ENCODE measurements around the gene DRG2.

The DRG2 gene

DNA sequence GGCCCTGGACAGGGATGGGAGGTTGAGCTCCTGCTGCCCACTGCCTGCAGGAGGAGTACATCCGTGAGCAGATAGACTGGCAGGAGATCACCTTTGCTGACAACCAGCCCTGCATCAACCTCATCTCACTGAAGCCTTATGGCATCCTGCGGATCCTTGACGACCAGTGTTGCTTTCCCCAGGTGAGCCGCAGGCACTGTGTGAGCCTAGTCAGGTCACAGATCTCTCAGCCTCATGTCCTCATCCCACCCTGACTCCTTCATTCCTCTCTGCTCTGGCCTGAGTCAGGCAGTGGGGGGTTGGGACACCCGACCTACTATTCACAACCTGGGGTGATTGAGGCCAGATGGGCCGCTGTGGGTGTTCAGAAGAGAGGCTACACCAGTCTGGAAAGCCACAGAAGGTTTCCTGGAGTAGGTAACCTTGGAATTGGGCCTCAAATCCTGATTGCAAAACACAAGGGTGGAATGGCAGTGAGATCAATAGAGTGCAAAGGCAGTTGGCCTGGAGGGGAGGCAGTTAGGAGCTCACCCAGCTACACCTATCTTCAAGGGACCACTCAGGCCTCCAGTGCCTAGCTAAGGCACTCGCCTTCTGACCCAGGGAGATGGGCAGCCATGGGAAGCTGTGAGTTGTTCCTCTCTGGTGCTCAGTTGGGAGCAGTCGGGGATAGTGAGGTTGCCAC lies 50.5 kb downstream of the DRG2 start:
- DNase-seq = no peak
- TF ChIP-seq POLR2A (IDR thresholded peaks at IDR 0.05; ENCODE audit: low read length) (no peak), GATA1 (IDR thresholded peaks at IDR 0.05; ENCODE audit: low read depth, low read length) (no peak)

DNA sequence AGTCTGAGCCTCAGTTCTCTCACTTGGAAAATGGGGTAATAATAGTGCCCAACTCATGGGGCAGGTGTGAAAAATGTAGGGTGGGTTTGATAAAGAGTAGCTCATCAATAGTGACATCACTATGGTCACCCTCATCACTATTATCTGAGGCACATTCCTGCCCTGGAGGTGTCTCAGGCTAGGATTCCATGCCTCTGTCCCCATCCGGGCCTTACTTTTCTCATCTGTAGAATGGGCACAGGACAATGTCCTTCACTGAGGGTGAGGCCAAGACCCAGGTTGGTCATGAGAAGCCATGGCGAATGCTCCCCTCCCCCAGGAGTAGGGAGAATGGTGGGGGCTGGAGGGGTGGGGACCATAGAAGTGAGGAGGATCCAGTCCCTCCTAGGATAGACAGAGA lies 51.3 kb downstream of the DRG2 start:
- TF ChIP-seq POLR2A (IDR thresholded peaks at IDR 0.05; ENCODE audit: low read length) = no peak
- TF ChIP-seq GATA1 (IDR thresholded peaks at IDR 0.05; ENCODE audit: low read depth, low read length) = no peak
- no peak for DNase-seq

DNA sequence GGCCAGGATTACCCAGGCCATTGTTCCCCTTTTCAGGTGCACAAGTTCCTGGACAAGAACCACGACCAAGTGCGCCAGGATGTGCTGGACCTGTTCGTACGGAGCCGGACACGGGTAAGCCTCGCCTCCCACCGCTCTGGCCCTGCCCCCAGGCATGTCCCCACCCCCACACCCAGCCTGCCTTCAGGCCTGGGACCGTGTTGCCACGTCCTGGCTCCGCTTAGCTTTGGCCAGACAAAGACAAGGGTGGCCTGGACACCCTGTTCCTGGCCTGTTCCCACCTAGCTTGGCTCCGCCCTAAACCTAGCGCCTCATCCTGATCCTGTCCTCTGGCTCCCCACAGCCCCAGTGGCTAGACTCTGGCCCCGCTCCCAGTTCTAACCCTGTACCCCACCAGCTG lies 51.8 kb downstream of the DRG2 start:
- no peak for DNase-seq
- no peak for TF ChIP-seq GATA1 (IDR thresholded peaks at IDR 0.05; ENCODE audit: low read depth, low read length)

DNA sequence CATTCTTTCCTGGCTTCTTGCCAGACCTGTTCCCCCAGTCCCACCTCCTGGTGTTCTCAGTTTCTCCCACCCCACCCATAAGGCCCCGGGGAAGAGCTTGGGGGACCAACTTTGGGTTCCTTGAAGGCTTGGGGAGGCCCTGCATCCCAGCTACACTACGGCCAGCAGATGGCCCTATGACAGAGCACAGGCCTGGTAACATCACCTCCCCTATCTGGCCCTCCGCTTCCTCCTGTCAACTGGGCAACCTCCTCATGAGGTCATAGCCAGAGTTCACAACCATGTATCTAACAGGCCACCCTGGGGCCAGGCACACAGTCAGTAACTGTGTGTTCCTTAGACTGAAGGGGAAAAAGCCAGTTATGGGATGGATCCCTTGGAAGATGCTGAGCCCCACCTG lies 52.2 kb downstream of the DRG2 start:
- DNase-seq = peak; percentile 23 to 33

DNA sequence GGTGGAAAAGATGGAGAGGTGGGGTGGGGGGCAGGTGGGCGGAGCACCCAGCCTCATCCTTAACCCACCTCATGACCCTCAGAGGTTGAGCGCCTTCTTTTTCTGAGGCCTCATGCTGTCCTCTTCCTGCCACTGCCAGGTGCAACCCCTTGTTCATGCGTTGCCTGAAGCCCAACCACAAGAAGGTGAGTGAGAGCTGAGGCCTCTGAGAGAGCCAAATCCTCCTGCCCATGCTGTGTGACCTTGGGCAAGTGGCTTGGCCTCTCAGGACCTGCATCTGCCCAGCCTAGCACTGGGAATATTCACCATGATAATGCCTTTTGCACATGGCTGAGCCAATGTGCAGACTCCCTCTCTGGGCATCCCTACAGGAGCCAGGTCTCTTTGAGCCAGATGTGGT lies 52.9 kb downstream of the DRG2 start:
- TF ChIP-seq POLR2A (IDR thresholded peaks at IDR 0.05; ENCODE audit: low read length) (no peak), GATA1 (IDR thresholded peaks at IDR 0.05; ENCODE audit: low read depth, low read length) (no peak)
- no peak for DNase-seq

More for the DNA sequence above, 52.2 kb downstream of the DRG2 start:
- TF ChIP-seq POLR2A (IDR thresholded peaks at IDR 0.05; ENCODE audit: low read length) = no peak

DNA sequence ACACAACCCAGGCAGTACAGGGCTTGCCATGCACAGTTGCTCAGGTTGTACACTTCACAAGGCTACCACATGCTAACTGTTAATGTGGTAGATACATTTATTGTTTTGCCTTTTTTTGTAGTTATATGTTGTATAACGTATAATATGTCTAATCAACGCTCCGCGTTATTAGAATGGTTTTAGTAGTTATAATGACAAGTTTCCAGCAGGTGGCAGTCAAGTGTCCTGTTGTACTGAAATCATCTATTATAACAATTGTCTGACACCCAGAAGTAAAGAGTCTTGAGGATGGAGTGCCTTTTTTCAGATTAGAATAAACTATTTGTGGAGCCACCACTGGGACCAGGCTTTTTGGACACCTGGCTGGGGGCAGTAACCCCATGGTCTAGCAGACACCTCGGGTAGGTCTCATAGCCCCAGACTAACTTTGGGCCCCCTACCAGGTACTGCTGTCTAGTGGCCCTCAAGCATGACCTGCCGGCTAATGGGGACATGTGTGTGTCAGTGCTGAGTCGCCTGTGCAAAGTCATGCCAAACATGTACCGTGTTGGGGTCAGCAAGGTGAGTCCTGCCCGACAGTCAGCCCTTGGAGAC lies 53.6 kb downstream of the DRG2 start:
- peak; percentile 54 to 75 for DNase-seq
- TF ChIP-seq POLR2A (IDR thresholded peaks at IDR 0.05; ENCODE audit: low read length) (no peak), GATA1 (IDR thresholded peaks at IDR 0.05; ENCODE audit: low read depth, low read length) (no peak)

DNA sequence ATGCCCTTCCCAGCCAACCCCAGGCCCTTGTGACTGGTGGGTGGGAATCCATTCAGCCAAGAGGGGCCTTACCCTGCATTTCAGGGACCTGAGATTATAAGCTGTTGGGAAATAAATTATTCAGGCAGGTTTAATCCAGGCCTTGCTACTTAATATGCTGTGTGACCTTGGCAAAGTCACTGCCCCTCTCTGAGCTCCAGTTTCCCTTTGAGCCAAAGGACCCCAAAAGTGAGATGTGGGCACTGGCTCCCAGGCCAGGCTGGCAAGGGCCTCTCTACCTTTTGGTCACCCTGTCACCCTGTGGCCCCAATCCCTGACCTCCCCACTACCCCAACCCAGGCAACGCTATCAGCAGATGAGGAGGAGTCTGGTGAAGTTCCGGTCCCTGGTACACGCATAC lies 54.7 kb downstream of the DRG2 start:
- TF ChIP-seq POLR2A (IDR thresholded peaks at IDR 0.05; ENCODE audit: low read length) (no peak), GATA1 (IDR thresholded peaks at IDR 0.05; ENCODE audit: low read depth, low read length) (no peak)

DNA sequence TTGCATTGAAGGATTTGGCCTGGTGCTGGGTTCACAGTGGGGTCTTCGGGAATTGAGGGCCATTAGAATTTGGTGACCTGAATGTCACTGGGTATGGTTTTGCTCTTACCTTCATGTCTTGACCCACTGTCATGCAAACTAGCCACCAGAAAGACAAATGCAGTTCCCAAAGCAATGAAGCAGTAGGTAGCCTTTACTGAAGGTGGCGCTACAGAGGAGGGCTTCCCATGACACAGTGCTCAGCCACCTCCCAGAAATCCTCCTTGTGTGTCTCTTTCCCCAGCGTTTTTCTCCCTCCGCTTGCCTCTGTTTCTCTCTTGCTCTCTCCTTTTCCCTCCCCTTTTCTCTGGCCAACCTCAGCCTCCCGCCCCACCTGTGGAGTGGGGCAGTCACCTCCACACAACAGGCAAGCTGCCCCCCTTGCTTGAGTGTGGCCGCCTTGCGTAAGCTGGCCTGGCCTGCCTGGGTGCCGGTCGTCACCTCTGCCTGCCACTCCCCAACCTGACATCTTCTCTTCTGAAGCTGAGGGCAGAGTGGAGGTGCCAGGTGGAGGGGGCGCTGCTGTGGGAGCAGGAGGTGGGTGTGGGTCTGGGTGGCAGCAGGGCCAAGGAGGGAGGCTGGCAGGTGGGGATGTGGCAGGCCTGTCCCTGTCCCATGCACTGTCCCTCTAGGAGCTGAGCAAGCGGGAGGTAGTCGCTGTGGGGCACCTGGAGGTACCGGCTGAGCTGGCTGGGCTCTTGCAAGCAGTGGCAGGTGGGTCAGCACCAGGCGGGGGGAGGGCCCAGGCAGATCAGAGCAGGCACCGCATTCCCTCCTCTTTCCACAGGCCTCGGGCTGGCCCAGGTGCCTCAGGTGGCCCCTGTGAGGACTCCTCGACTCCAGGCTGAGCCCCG lies 55.5 kb downstream of the DRG2 start:
- no peak for TF ChIP-seq GATA1 (IDR thresholded peaks at IDR 0.05; ENCODE audit: low read depth, low read length)
- TF ChIP-seq POLR2A (IDR thresholded peaks at IDR 0.05; ENCODE audit: low read length) = no peak
- DNase-seq = peak; percentile 35 to 41

More for the DNA sequence above, 54.7 kb downstream of the DRG2 start:
- DNase-seq = no peak

DNA sequence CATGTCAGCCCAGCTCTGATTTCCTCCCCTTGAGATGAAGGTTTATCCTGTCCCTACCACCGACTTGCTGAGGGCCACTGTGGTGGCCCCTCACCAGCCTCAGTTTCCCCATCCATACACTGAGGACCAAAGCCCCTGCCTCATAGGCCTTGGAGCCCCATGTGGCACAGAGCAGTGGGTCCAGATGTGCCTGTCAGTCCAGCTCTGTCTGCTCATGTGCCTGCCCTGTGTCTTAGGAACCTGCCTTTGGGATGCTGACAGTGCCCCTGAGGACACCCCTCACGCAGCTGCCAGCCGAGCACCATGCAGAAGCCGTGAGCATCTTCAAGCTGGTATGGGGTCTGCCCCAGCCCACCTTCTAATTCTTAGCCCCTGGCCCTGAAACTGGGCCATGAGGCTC lies 56.5 kb downstream of the DRG2 start:
- TF ChIP-seq GATA1 (IDR thresholded peaks at IDR 0.05; ENCODE audit: low read depth, low read length) (no peak), POLR2A (IDR thresholded peaks at IDR 0.05; ENCODE audit: low read length) (no peak)
- no peak for DNase-seq

DNA sequence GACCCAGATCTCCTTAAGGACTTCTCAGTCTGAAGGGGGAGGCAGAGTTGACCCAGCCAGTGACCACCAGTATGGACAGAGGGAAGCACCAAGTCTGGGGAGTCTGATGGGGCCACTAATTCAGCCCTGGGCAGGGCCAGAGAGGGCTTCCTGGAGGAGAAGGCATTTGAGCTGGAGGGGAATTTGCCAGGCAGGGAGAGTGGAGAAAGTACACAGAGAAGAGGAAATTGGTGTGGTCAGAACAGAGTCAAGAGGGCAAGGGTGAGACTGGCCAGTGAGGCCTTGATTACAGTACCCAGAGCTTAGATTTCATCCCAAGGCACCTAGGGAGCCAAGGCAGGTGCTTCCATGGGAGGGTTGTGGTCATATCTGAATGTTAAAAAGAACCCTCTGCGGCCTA lies 57.1 kb downstream of the DRG2 start:
- no peak for TF ChIP-seq GATA1 (IDR thresholded peaks at IDR 0.05; ENCODE audit: low read depth, low read length)
- DNase-seq = no peak

DNA sequence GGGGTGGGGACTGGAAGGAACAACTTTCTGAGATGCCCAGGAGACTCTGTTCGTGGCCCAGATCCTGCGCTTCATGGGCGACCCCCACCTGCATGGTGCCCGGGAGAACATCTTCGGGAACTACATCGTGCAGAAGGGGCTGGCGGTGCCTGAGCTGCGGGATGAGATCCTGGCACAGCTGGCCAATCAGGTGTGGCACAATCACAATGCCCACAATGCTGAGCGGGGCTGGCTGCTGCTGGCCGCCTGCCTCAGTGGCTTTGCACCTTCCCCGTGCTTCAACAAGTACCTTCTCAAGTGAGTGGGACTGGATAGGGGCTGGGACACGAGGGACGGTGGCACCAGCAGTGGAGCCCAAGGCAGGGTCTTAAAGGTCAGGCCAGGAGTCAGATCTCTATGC lies 58.1 kb downstream of the DRG2 start:
- DNase-seq = no peak
- TF ChIP-seq POLR2A (IDR thresholded peaks at IDR 0.05; ENCODE audit: low read length) = no peak
- TF ChIP-seq GATA1 (IDR thresholded peaks at IDR 0.05; ENCODE audit: low read depth, low read length) = no peak

DNA sequence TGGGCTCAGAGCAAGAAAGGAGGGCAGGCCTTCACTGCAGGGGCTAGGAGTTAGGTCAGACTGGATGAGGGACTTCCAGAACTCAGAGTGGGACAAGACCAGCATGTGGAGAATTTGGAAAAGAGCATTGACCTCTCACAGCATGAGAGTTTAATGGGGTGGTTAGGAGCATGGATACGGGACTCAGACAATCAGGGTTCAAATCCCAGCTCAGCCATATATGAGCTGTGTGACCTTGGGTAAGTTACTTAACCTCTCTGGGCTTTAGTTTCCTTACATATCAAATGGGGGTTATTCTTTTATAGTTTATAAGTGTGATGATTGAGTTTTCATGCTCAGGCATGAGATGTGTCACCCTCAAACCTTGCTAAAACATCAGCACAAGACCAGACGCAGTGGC lies 58.5 kb downstream of the DRG2 start:
- TF ChIP-seq POLR2A (IDR thresholded peaks at IDR 0.05; ENCODE audit: low read length) = no peak
- TF ChIP-seq GATA1 (IDR thresholded peaks at IDR 0.05; ENCODE audit: low read depth, low read length) = no peak
- no peak for DNase-seq

DNA sequence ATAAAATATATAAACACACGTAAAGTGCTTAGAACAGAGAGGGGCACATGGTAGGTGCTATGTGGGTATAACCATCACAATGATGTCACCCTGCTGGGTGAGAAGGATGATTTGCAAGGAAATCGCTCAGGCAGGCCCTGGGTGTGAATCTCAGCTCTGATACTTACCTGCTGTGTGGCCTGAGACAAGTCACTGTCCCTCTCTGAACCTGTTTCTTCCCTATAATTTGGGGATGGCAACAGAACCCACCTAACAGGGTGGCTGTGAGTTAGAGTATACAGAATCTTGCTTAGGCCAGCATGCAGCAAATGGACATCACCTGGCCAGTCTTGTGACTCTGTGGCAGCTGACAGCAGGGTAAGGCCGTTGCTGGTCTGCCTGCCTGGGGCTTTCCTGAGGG lies 59.2 kb downstream of the DRG2 start:
- TF ChIP-seq POLR2A (IDR thresholded peaks at IDR 0.05; ENCODE audit: low read length) (no peak), GATA1 (IDR thresholded peaks at IDR 0.05; ENCODE audit: low read depth, low read length) (no peak)
- no peak for DNase-seq

DNA sequence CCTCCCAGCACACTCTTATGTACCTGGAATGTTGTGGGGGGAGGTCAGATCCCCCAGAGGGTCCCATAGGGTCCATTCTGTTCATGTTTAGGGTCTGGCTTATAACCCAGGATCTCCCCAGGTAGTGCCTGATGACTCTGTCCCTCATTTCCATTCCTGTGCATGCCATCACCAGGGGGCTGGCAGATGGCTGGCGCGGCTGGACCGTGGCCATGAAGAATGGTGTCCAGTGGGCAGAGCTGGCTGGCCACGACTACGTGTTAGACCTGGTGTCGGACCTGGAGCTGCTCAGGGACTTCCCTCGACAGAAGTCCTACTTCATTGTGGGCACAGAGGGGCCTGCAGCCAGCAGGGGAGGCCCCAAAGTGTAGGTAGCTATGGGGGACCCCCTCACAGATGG lies 60.8 kb downstream of the DRG2 start:
- no peak for DNase-seq
- TF ChIP-seq POLR2A (IDR thresholded peaks at IDR 0.05; ENCODE audit: low read length) (no peak), GATA1 (IDR thresholded peaks at IDR 0.05; ENCODE audit: low read depth, low read length) (no peak)

DNA sequence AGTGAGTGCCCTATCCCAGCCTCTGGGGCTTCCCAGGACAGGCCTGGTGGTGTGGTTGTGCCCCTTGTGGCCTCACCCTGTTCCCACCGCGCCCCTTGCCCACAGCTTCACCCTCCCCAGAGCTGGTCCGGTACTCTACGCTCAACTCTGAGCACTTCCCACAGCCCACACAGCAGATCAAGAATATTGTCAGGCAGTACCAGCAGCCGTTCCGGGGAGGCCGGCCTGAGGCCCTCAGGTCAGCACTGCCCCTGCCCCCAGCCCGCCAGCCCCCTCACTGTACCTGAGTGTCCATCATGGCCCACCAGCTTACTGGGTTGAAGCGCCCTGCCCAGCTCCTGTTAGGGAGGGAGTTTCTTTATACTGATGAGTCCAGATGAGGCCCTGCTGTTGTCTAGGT lies 63.5 kb downstream of the DRG2 start:
- TF ChIP-seq GATA1 (IDR thresholded peaks at IDR 0.05; ENCODE audit: low read depth, low read length) = no peak
- TF ChIP-seq POLR2A (IDR thresholded peaks at IDR 0.05; ENCODE audit: low read length) = no peak
- no peak for DNase-seq

All from erythroblast (primary cell).